Non-pigmented ciliary epithelial cell (primary cell): ENCODE measurements around the gene TRMT44.
A peak's percentile ranks its signal among the peaks of the same experiment; 100 is the strongest.
"Not testable (repeated sequence)": the region's sequence is repeated elsewhere in the genome, so short reads cannot be mapped to it uniquely, and the experiment has no call there.

Experiments
- DNase-seq: peaks from one replicate; pipeline ENCODE4 v3.0.0-alpha.2; 2010; ENCODE audit warnings: low read depth

TRMT44 gene

GRCh38 chr4:8440492-8441311, at the start of gene TRMT44, which contains the start of gene ACOX3:
Gene TRMT44 (plus strand): TSS chr4:8440777. CDS start chr4:8440823, 46 bp downstream.
Gene ACOX3 (minus strand): TSS chr4:8440723. CDS start chr4:8416521, 24,202 bp downstream.
- DNase-seq = peak; percentile 67

GRCh38 chr4:8391071-8391470, 49.5 kb upstream of the TRMT44 start:
- no peak for DNase-seq

- peak; percentile 66 for DNase-seq
Measured at GRCh38 chr4:8391972-8392371, 48.6 kb upstream of the TRMT44 start.

- no peak for DNase-seq
Measured at GRCh38 chr4:8392591-8393190, 47.9 kb upstream of the TRMT44 start.

DNA sequence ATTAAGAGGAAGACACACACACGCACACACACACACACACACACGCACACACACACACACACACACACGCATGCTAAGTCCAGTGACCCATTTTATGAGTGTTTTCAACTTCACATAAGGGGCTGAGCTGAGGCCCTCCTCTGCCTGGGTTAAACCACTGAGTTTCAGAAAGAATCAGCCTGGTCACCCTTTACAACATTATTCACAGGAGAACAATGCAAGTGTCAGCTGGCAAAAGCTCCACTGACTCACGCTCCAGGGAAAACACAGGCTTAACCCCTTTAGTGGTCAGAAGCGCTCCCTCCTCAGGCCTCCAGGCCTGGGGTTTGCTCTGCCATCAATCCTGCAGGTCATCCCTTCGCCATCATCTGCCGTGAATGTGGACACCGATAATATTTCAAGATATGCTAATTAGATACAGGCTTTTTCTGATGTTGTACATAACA, 47.0 kb upstream of the TRMT44 start:
- peak; percentile 94 for DNase-seq

GRCh38 chr4:8394061-8394519, 46.5 kb upstream of the TRMT44 start:
- peak; percentile 36 for DNase-seq

DNA sequence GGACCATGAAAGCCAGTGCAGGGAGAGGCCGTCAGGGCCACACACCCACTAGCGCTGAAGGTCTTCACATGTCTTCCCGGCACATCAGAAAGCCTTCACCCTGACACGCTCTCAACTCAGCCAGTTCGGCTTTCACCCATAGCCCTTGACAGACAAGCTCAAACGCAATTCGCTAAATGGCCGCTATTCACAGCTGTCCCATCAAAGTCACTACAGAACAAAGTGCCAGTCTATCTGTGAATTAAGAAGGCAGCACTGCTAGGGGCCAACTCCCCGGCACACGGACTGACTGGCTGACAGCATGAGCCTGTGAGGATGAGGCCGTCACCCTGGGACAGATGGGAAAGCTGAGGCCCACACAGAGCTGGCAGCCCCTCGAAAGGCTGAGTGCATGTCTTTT, 45.8 kb upstream of the TRMT44 start:
- DNase-seq = no peak

DNA sequence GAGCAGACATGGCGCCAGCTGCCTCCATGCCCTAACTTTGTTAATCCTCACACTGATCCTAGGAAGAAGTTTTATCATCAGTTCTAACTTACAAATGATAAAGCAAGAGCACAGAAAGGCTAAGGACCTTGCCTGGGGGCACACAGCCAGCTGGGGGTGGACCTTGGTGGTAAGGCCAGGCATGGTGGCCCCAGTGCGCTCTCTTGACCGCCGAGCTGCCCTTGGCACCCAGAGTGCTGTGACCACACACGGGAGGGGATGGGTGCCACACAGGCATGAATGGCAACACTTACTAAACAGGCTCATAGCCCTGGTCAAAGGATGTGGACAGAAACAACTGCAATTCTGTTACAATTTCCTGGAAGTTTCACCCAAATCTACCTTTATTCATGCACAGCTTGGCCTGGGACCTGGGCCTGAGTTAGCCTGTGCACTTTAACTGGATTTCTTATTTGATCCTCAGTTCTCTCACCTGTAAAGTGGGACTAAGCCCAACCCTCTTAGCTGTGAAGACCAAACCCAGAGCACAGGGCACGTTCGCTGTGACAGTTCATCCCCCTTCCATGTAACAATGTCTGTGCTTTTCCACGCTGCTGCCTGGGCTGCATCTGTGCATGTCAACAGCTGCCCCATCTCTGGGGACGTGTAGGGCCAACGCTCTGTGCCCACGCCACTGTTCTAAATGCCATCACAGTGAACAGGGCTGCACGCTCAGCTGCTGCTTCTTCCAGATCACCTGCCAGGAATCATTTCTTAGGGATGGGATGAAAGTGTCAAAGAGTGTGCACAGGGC, 44.9 kb upstream of the TRMT44 start:
- no peak for DNase-seq

- no peak for DNase-seq
Measured at GRCh38 chr4:8396762-8397406, 43.7 kb upstream of the TRMT44 start.

GRCh38 chr4:8398347-8398746, 42.2 kb upstream of the TRMT44 start:
- no peak for DNase-seq

DNA sequence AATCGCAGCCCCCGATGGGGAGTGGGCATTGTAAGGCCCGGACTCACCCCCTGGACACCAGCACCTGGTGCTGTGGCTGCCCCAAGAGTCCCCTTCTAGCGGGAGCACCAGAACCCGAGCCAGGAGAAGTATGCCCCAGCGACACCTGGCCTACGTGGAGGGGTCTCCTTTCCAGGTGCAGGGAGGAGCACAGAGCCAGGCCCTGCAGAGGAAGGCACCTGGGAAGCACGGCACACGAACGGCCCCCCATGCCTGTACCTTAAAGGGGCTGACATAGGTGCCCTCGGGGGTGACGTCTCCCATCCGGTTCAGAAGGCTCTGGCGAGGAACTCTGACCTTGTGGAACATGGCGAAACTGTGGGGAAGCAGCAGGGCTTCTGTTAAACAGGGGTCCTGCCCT, 41.3 kb upstream of the TRMT44 start:
- no peak for DNase-seq

GRCh38 chr4:8400632-8401325, 39.8 kb upstream of the TRMT44 start:
- no peak for DNase-seq

DNA sequence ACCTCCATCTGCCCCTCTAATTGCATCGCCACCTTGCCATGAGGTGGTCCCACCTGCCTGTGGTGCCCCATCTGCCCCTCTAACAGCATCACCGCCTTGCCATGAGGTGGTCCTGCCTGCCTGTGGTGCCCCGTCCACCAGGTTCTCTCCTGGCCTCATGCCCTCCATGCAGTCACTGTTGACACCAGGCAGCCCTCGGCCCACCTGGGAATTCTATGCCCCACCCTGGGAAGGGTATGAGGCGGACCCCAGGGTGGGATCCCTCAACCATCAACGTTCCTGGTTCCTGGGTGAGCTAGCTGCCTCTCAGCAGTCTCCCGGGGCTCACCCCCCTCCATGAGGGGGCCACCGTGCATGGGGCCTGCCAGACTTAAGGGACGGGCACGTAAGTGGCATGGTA, 38.9 kb upstream of the TRMT44 start:
- no peak for DNase-seq

- DNase-seq = no peak
Measured at GRCh38 chr4:8402181-8402597, 38.4 kb upstream of the TRMT44 start.

- no peak for DNase-seq
Measured at GRCh38 chr4:8402640-8403039, 37.9 kb upstream of the TRMT44 start.

DNA sequence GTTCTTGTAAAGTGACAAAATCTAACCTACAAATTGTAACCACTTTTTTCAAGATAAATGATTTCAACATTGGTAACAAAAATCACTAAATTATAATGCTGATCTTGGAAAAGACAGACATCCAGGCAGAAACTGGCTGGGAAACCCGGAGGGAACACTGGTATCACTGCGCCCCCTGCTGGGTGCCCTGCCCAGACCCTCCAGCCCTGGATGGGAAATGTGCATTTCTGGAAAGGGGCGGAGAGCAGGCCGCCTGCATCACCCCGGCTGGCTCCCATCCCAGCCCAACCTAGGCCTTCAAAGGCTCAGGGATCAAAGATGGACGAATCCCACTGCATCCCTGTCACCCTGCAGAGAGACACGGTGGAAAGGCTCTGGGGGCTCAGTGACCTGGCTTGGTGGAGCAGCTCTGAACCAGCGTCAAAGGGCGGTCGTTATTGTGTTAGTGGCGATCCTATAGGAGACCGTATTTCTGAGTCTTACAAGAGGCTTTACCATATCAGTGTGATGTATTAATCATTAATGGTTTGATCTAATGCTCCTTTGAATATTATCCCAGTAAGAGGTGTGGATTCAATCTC, 37.3 kb upstream of the TRMT44 start:
- no peak for DNase-seq

GRCh38 chr4:8403976-8404375, 36.6 kb upstream of the TRMT44 start:
- DNase-seq = no peak

DNA sequence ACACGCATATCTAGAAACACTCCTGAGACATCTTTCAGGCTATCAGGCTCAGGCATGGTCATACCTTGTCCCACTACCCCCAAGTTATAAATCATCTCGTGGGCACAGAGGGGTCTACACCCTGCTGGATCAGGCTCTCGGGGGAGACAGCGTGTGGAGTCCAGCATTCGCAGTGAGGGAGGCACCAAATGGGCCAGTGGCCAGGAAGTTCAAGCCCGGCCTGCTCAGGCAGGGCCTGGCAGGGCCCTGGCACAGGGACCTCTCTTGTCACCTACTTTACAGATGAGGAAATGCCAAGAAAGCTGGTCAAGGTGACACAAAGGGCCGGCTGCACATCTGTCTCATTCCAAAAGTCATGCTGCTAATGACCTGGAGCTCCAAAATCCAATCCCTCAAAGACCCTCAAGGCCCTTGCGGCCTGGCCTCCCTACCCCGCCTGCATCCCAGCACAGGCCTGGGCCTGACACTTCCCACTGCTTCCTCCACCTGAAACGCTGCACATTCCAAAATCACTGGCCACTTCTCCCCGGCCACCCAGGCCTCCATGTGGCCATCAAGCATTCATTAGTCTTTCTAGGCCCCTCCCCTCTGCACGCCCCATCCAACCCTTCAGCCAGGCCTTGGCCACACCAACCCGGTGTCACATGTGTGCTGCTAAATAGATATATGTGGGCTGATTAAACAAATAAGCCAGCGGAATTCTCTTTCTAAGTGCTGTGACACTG, 35.6 kb upstream of the TRMT44 start:
- DNase-seq = no peak

DNA sequence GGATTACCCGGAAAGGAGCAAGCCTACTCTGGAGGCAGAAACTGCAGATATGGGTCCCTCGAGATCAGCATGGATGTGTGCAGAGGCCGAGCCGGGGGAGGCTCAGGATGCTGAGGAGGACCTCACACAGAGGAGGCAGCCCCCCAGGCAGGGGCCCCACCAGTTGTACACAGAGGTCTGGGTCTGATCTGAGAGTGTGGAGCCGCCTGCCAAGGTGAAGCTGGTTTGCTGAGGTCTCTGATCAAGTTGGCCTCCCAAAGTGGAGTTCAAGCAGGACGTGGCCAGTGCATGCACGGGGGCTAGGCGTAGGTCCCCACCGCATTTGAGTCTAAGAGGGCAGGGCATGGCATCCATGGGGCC, 35.1 kb upstream of the TRMT44 start:
- no peak for DNase-seq

DNA sequence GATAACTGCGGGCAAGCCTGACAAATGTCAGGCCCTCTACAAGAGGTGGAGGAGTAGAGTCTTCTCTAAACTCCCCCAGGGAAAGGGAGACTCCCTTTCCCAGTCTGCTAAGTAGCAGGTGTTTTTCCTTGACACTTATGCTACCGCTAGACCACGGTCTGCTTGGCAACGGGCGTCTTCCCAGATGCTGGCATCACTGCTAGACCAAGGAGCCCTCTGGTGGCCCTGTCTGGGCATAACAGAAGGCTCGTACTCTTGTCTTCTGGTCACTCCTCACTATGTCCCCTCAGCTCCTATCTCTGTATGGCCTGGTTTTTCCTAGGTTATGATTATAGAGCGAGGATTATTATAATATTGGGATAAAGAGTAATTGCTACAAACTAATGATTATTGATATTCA, 33.7 kb upstream of the TRMT44 start:
- DNase-seq = not testable (repeated sequence)
